Epithelial cell of proximal tubule (primary cell): ENCODE results near the gene DVL3. TPM values are rescaled to one million over a fixed set of nuclear protein-coding genes. Genes with fewer than 3 reads are reported as not detected.

ENCODE experiments used
- DNase-seq: peaks from one replicate; pipeline ENCODE4 v3.0.0-alpha.2; 2011; ENCODE audit warnings: low read depth
- H3K4me3 ChIP-seq: 2 replicates; pipeline ENCODE4 v1.5.1; 2011; ENCODE audit warnings: low read depth, mild to moderate bottlenecking, low read length
- CTCF ChIP-seq: conservative IDR thresholded peaks from 2 replicates; pipeline ENCODE4 v1.5.1; 2012; ENCODE audit warnings: low read depth, mild to moderate bottlenecking, low read length
- total RNA-seq: library from RNA; depleted of rRNA; stranded (reverse); fragments of >200 nt; gene quantifications from 2 replicates; pipeline ENCODE4 v1.2.3, GENCODE V29; 2015

Gene DVL3
- total RNA-seq, 1 donor from 2014 or later, result 38.2 TPM

GRCh38 chr3:184203526-184203925, 48.3 kb downstream of the DVL3 start:
- no peak for DNase-seq
- no peak for TF ChIP-seq CTCF
- H3K4me3 ChIP-seq, result no peak overlapping the region

GRCh38 chr3:184209146-184209923, 54.2 kb downstream of the DVL3 start:
- H3K4me3 ChIP-seq, result no peak overlapping the region
- no peak for TF ChIP-seq CTCF
- no peak for DNase-seq

GRCh38 chr3:184211297-184211696, 56.1 kb downstream of the DVL3 start:
- no peak overlapping the region for H3K4me3 ChIP-seq
- TF ChIP-seq CTCF, result no peak
- DNase-seq, result no peak

GRCh38 chr3:184211718-184212117, 56.5 kb downstream of the DVL3 start:
- DNase-seq, result no peak
- H3K4me3 ChIP-seq, result no peak overlapping the region
- TF ChIP-seq CTCF, result no peak

- no peak for TF ChIP-seq CTCF
- no peak overlapping the region for H3K4me3 ChIP-seq
- no peak for DNase-seq
Measured at GRCh38 chr3:184218814-184219213, 63.6 kb downstream of the DVL3 start.

GRCh38 chr3:184222521-184222920, 67.3 kb downstream of the DVL3 start:
- TF ChIP-seq CTCF, result no peak
- DNase-seq, result no peak
- H3K4me3 ChIP-seq, result no peak overlapping the region

Other genes starting within 250 kb of the DVL3 start
- 7.3 and 15.2 TPM in 2 replicates for gene ABCC5, start 137.5 kb upstream of the DVL3 start, total RNA-seq
- not detected in 2 replicates for gene HTR3D, start 123.6 kb upstream of the DVL3 start, total RNA-seq
- gene HTR3C, start 102.3 kb upstream of the DVL3 start, total RNA-seq, result not detected in 2 replicates
- not detected in 2 replicates for gene HTR3E, start 58.3 kb upstream of the DVL3 start, total RNA-seq
- gene EIF2B5, start 20.0 kb upstream of the DVL3 start, total RNA-seq, result 26.3 and 39.2 TPM in 2 replicates
- gene AP2M1, start 19.5 kb downstream of the DVL3 start, total RNA-seq, result 274 and 363 TPM in 2 replicates
- gene ABCF3, start 30.8 kb downstream of the DVL3 start, total RNA-seq, result 35.1 and 51.1 TPM in 2 replicates
- gene VWA5B2, start 74.2 kb downstream of the DVL3 start, total RNA-seq, result not detected in 2 replicates
- 59.7 and 78.1 TPM in 2 replicates for gene ALG3, start 93.6 kb downstream of the DVL3 start, total RNA-seq
- 6.2 and 6.6 TPM in 2 replicates for gene EEF1AKMT4, start 94.3 kb downstream of the DVL3 start, total RNA-seq
- gene CAMK2N2, start 106.2 kb downstream of the DVL3 start, total RNA-seq, result 0.22 and 0.35 TPM in 2 replicates
- not detected in 2 replicates for gene ECE2, start 120.6 kb downstream of the DVL3 start, total RNA-seq
- gene PSMD2, start 143.9 kb downstream of the DVL3 start, total RNA-seq, result 506 and 1,067 TPM in 2 replicates
- gene EIF4G1, start 159.2 kb downstream of the DVL3 start, total RNA-seq, result 313 and 519 TPM in 2 replicates
- gene FAM131A, start 182.2 kb downstream of the DVL3 start, total RNA-seq, result 21.3 and 22.7 TPM in 2 replicates
- 4.2 and 5.2 TPM in 2 replicates for gene CLCN2, start 206.2 kb downstream of the DVL3 start, total RNA-seq
- 123 and 182 TPM in 2 replicates for gene POLR2H, start 206.3 kb downstream of the DVL3 start, total RNA-seq
- gene THPO, start 222.8 kb downstream of the DVL3 start, total RNA-seq, result not detected in 2 replicates
- not detected in 2 replicates for gene CHRD, start 224.7 kb downstream of the DVL3 start, total RNA-seq